HCT116 (cell line): Measurements from ENCODE around the gene DRGX.

Experiments used
- CTCF ChIP-seq, 3 experiments: fragments of 200-600 bp in 1 of 3; sonication (generic) in 1 of 3; IDR thresholded peaks in 2 of 3; conservative IDR thresholded peaks in 1 of 3; 2 replicates each; pipeline ENCODE4 v1.5.1; 2012 to 2017; ENCODE audit warnings: low read depth in 2 of 3, low read length in 2 of 3, antibody characterized with exemption in 1 of 3, borderline replicate concordance in 1 of 3, control low read depth in 1 of 3, mild to moderate bottlenecking in 1 of 3, mixed read lengths in 1 of 3, mixed run types in 1 of 3, moderate library complexity in 1 of 3; ENCODE audit not compliant: insufficient read depth in 1 of 3
- EZH2 ChIP-seq: fragments of 200-600 bp; sonication (generic); IDR thresholded peaks from 2 replicates; pipeline ENCODE4 v1.6.1; 2017; ENCODE audit warnings: antibody characterized with exemption, mixed run types
- EZH2phosphoT487 ChIP-seq: fragments of 200-600 bp; IDR thresholded peaks from 2 replicates; pipeline ENCODE4 v1.6.1; 2018; ENCODE audit warnings: antibody characterized with exemption, borderline replicate concordance
- JUND ChIP-seq: IDR thresholded peaks from 2 replicates; pipeline ENCODE4 v1.6.1; 2012
- SIN3A ChIP-seq: IDR thresholded peaks from 2 replicates; pipeline ENCODE4 v1.6.1; 2012; ENCODE audit warnings: low read depth

- TF ChIP-seq EZH2phosphoT487, result no peak
- TF ChIP-seq JUND, result no peak
- no peak for TF ChIP-seq CTCF (IDR thresholded peaks at IDR 0.05 in 2 of 3, conservative IDR thresholded peaks at IDR 0.05 in 1 of 3; ENCODE audit: borderline replicate concordance in 1 of 3, insufficient read depth in 1 of 3, low read depth in 2 of 3, low read length in 2 of 3)
- TF ChIP-seq SIN3A, result no peak
- TF ChIP-seq EZH2, result no peak
Measured at GRCh38 chr10:49356181-49356580, 39.7 kb downstream of the DRGX start.
